NCI-H226 (cell line): ENCODE data around the gene PLCL2.

Source experiments
- DNase-seq: peaks from one replicate; pipeline ENCODE4 v3.0.0-alpha.2; 2015

The PLCL2 gene

DNA sequence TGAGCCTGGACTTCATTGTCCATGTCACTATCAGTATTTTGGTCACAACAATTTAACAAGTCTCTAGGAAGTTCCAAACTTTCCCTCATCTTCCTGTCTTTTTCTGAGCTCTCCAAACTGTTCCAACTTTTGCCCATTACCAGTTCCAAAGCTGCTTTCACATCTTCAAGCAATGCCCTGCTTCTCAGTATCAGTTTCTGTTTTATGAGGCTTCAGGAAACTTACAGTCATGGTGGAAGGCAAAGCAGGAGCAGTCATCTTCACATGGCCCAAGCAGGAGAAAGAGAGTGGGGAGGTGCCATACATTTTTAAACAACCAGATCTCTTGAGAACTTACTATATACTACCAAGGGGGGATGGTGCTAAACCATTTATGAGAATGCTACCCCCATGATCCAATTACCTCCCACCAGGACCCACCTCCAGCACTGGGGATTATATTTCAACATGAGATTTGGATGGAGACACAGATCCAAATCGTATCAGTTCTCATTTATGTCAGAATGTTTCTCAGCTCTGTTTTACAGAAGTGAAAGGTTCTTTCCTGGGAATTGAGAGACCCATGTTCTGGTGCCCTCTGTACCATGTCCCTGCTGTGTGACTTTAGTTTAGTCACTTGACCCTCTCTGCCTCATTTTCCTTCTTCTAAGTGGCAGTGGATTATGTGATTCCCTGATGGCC lies 169.7 kb downstream of the PLCL2 start:
- DNase-seq = no peak

DNA sequence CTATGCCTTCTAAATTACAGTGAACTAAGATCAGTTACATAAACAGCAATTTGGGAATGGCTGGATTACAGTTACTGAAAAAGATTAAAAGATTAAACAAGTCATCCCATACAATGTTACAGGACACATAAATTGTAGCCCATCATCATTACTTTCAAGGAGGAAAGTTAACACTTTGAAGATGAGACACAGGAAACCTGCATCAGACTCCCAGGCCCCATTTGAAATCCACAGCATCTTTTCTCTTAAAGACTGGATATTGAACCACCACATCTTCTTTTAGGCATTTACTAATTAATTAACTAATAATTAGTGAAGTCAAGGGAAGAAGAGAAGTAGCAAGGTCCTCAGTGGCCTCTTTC lies 170.2 kb downstream of the PLCL2 start:
- no peak for DNase-seq

DNA sequence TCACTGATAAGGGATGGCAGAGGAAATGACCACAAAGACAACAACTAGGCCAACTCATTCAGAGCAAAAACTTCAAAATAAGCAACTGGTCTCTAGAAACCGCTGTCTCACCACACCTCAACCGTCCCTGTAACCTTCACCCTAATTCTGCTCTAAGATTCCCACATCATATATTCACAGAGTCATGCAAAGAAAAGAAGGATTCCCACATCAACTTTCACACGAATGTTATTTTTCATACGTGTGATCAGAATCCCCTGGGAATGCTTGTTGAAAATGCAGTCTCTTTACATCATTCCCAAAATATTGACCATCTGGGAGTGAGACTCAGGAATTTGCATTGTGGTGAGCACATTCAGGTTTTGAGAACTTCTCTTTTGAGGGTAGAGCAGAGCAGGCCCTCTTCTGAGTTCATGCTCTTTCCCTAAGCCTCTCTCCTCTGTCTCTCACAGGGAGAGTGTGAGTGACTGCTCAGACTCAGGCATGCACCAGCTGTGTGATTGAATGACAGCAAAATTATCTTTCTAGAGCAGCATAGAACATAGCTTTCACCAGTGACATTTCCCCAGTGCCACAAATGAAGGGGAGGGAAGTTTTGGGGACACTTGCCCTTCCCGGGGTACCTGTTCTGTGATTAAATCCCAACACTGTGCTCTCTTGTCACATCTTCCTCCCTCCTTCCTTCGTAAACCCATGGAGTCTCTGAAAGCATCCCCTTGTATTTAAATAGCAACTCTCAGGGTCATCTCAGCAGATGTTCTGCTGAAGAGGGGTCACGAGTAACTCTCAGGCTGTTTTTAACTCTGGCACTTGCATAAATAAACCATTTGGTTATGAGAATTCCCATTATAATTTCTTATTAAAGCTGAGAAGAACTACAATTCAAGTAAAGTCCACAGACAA lies 170.9 kb downstream of the PLCL2 start:
- DNase-seq = no peak

DNA sequence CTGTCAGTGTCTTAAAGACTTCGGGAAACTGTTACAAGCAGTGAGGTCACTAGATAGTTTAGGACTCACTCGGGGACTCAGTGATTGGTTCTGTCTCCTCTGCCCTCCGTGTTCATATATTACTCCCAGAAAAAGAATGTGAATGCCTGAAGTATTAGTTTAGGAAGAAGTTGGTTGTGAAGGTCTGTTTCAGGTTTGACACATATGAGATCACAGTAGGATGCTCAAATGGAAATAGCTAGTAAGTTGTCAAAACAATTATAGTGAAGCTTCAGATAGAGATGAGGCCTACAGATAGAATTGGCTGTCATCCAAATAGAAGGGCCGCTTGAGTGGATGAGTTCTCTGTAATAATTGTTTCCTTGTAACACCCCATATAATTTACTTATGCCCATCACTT lies 172.6 kb downstream of the PLCL2 start:
- peak; percentile 8 for DNase-seq

DNA sequence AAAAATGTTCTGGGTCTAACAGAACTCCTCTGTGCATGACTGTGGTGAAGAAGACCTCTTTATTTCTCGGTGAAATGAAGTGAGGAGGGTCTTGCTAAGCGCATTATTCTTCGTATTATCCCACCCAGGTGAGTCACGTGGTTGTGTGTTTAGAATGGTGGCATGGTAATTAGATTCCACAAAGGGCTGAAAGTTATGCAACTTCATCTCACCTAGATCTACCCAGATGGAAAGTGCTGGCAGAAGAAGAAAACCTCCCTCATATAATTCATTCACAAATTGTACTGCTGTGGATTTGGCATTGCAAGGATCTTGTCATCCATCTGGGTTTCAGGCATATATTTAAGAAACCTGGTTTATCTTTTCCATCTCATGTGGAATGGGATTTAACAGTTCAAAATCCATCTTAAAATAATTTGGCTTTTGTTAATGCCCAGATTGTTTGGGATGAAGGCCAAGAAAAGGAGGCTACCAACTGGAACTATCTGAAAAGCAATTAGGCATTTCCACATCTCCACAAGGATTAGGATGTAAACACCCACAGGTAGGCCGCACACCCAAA lies 175.3 kb downstream of the PLCL2 start:
- no peak for DNase-seq

DNA sequence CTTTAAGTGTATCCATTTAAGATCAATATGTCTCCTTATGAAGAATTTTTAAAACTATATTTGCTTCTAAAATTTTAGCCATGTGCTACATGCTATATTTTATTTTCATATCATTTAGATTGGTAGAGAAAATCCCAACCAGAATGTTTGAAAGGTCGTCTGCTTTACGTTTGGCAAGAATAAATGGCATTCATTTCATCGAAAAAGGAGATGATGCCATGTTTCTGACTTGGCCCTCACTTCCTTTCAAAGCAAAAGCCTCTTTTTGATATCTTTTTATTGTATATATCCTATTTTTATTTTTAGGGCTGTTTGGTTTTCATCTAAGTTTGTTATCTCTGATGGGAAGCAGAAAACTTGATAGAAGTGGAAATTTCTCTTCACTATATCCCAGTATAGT lies 176.2 kb downstream of the PLCL2 start:
- no peak for DNase-seq

DNA sequence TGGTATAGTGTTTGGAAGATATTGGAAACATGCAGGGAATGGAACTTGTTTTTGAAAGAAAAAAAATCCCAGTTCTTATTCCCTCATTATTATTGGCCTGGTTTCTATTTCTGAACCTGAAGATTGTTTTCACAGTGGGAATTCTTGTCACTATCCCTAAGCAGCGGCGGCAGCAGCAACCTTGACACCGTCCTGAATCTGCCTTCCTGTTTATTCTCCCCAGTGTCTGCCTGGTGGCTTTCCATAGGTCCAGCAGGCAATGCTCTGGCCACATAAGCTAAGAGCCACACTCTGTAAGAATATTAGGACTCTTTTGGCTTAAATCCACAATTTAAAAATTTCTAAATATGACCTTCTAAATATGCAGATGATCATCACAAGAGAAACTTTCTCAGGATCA lies 178.0 kb downstream of the PLCL2 start:
- no peak for DNase-seq

DNA sequence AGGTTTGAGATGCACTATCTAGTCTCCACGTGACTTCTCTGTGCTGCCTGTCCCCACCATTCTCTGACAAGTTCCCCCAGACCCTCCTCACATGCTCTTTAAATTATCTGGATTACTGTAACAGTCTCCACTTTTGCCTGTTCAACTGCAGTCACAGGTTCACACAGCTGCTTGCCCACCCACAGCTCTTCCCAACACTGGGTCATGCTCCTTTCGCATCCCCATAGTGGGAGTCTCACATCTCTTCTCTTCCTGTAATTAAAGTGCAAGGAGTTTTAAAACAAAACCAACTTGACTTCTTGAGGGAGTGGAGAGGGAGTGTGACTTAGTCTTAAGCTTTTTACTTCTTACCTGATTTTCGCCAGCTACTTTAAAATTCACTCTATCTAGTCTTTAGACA lies 178.8 kb downstream of the PLCL2 start:
- no peak for DNase-seq

DNA sequence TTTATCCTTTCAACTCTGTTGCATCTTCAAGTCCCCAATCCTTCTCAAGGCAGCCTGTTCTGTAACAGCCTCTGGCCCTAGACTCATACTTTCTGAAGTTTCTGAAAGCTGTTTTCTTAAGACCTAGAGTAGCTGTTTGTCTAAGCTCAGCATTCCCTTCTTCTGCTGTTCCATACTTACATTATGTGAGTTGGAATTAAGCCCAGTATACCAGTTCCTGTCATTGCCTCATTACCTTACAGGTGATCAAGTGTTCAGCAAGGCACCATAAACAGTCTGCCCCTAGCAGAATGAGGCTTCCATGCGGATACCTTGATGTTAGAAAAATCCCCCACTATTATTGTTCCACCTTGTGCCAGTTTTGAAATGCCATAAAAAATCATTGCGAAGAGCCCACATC lies 180.6 kb downstream of the PLCL2 start:
- no peak for DNase-seq

DNA sequence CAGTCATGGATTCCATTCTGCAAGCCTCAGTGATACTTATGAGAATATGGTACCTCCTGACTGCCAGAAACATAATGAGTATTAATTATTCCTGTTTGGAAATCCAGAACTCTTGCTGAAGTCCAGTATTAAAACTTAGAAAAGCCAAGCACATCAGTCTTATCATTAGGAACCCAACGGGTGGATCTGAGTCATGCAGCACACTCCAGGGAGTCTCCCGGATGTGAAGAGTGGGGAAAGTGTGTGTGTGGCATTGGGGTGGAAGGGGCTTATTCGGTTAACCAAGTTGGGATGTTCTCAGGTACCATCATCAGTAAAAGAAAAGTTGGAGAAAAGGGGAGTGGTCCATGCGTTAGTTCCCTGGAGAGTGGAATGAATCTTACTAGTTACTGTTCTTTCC lies 181.1 kb downstream of the PLCL2 start:
- DNase-seq = peak; percentile 33

DNA sequence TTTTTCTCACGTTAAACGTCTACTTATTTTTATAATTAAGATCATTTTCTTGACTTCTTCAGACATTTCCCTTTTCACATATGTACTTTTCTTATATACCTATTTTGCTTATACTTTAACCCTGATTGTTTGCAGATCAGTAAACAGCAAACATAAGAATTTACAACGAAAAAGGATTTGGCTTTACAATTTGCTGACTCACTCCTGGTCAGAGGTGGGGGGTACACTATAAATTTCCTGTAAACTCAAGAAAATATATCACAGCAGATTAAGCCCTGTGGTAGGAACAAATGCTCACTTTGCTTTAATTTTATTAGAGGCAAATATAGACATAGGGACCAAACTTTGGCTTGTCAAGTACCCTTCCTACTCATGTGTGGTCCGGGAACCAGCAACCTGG lies 185.0 kb downstream of the PLCL2 start:
- no peak for DNase-seq

DNA sequence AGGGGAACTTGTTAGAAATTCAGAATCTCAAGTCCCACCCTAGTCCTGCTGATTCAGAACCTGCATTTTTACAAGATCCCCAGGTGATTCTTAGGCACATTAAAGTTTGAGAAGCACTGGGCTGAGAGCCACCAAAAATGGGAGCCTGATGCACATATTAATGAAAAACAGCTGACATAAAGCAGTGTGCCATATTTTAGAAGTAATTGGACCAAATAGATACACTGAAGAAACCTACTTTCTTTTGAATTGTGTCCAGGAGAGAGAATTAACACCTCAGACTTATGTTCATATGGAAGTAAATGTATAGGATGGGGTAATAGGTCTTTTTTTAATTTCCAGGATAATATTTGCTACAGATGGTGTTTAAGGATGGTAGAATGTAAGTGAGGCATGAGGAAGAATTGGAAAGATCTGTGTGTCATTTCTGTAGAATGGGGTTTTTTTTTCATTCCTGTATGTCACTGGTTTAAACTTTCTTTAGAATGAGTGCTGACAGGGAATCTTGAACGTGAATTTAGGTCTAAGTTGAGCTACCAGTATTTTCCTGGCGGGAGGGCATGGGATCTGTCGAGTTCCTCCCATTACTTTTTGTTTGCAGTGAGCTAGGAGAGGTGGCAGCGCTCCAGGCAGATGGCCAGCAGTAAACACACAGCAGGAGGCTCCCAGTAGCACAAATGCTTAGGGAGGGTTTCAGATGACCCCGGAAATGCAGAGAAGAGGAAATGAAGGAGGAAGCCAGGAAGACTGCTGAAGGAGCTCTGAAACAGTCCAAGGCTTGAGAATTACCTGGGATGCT lies 185.6 kb downstream of the PLCL2 start:
- DNase-seq = no peak

DNA sequence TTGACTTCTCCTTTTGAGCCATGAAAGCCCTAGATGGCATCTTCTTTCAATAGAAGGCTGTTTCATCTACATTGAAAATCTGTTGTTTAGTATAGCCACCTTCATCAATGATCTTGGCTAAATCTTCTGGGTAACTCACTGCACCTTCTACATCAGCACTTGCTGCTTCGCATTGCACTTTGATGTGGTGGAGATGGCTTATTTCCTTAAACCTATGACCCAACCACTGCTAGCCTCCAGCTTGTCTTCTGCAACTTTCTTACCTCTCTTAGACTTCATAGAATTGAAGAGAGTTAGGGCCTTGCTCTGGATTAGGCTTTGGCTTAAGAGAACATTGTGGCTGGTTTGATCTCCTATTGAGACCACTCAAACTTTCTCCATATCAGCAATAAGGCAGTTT lies 189.8 kb downstream of the PLCL2 start:
- DNase-seq = no peak

DNA sequence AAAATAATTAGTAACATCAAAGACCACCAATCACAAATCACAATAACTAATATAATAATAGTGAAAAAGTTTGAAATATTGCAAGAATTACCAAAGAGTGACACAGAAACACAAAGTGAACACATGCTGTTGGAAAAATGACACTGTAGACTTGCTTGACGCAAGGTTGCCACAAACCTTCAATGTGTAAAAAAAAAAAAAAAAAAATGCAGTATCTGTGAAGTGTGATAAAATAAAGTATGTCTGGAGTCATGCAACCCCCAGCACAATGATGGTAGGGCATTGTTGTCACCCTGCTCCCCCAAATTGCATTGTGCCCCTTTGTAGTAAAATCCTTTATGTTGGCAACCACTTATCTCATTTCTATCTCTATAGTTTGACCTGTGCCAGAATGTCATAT lies 190.6 kb downstream of the PLCL2 start:
- no peak for DNase-seq

DNA sequence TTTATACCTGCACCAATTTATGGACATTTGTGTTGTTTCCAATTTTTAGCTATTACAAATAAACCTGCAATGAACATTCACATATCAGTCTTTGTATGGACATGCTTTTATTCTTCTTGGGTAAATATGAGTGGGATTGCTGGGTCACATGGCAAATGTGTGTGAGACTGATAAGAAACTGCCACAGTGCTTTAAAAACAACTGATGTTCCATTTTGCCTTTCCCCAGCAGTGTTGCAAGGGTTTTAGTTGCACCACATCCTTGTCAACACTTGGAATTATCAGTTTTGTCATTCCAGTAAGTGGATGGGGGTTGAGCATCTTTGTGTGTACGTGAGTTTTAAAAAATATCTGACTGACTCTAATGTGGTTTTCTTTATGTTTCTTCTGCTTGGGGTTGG lies 191.2 kb downstream of the PLCL2 start:
- DNase-seq = no peak

DNA sequence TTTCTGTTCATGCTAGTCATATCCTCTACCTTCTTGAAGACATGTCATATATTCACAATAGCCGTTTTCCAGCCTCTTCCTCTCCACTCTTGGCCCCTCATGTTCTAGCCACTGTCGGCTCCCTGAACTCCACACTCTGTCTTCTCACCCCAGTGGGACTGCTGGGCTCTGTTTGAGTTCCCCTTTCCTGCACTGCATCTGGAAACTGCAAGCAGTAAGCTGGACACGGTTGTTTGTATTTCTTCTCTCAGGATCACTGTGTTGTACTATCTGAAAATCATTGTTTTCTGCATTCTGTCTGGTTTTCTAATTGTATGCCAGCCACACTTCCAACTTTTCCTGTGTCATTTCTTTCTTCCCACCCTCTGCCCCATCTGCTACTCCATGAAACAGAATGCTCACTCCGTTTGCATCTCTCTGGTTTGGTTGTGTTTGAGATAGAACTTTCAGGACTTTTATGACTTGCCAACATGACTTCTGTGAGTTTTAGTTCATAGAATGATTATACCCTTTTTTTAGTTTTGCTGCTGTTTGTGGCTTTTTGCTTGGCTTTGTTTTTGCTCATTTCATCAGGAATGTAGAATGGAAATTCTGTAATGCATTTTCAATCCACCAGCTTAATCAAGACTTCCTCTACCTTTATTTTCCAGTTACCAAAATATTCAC lies 192.3 kb downstream of the PLCL2 start:
- no peak for DNase-seq

DNA sequence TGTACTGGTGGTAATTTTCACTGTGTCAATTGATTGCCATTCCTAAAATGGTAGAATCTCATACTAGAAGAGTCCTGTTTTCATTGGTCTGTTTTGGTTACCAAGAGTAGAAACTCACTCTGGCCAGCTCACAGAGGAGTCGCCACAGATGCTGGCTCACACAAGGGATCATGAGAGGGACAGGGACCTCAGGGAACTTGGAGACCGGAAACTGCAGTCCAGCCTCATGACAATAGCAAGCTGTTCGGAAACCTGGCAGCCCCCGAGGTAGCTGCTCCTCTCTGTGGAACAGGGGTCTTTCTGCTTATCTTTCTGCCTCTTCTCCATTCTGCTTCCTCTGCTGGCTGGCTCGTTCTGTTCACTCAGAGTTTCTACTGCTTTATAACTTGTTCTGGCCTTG lies 192.9 kb downstream of the PLCL2 start:
- no peak for DNase-seq

DNA sequence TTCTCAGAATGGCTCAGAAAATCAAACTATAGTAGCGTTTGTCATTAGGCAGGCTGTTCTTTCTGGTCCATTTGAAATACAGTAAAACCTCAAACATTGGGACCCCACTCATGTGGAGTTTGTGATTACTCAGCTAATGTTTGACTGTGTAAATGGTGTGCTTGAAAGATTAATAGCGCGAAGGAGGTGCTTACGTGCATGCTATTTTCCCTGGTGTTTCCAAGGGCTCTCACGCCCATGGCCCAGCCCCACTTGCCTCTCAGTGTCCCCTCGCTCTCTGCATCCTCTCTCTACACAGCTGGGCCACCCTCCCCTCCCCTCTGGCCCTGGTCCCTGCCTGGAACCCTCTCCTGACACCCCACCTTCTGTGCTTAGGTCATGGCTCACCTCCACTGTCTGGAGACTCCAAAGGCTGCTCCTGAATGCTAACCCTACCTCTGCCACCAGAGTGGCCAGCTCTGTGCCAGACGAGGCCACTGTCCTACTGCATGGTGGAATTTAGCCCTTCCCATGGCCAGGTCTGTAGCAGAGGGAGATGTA lies 194.2 kb downstream of the PLCL2 start:
- no peak for DNase-seq

DNA sequence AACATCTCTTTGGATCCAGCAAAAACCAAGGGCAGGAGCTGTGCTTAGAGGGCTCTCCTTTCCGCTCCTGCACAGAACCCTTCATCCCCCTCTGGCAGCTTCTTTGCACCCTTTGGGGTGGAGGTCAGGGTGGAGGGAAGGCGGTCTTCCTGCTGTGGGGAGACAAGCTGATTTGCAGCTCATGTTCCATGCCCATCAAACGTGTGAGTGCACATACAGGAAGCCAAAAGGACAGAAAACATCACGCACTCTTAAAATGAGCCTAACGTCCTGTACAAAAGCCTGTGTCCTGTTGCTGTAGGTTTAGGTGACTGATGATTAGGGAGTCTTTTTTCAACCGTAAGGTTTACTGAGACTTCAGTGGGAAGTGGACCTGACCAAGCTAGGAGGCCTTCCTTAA lies 195.2 kb downstream of the PLCL2 start:
- no peak for DNase-seq

DNA sequence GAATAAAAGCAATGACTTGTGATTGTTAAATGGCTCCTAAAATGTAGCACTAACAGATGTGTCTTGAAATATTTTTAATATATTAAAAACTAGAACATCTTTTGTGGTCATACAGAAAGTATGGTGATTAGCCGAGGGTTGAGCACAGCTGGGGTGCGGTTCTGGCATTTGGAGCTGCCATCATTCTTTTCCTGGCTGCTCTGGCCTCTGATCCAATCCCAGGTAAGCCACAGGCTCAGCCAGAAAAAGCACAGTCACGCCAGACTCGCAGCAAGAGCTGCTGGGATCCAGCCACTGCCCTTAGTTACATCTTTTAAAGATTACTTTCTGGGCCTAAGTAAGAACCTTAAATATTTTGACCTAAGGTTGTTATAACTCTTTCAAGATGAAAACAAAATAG lies 196.8 kb downstream of the PLCL2 start:
- DNase-seq = no peak

DNA sequence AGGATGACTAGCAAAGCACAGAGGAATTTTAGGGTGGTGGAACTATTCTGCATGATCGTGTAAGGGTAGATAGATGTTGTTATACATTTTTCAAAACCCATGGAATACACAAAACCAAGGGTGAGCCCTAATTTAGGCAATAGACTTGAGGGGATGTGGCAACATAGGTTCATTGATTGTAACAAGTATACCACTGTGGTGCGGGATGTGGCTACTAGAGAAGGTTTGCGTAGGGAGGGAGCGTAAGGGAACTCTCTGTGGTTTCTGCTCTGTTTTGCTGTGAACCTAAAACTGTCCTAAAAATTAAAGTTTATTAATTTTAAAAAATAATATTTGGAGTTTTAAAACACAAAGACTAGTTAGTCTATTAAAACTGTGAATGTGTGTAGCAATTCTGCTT lies 202.8 kb downstream of the PLCL2 start:
- no peak for DNase-seq

DNA sequence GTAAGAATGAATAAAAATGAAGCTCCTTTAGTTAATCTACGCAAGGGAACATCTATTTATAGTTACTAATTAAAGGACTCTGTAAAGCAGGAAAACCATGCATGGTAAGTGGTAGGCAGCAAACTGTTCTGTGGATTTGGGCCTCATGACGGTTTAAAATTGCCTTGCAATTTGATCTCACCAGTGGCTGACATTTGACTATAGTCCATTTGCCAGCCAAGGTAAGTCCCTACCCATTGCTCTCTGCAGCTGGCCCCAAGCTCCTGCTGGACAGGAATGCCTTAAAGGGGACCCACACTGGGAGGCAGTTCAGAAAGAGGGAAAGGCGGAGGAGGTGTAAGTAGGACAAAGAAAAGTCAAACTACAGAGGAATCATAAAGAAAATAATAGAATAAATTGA lies 203.3 kb downstream of the PLCL2 start:
- DNase-seq = no peak
